K562 (cell line): Measurements from ENCODE around the gene TCF3. TPM values are rescaled to one million over a fixed set of nuclear protein-coding genes. Genes with fewer than 3 reads are reported as not detected.

ENCODE experiments used
- ATAC-seq: fragments of 200-7000 bp; cut with Tn5 transposase; 3 replicates; pipeline ENCODE4 v1.9.1; 2020; ENCODE audit warnings: moderate library complexity
- BruUV-seq: library from RNA; stranded (reverse); fragments of 400-500 nt; replicated peaks from 2 replicates; lab custom pipeline; 2021; lab: Mats Ljungman, UMichigan
- CTCF ChIA-PET: fragments of 300-600 bp; formaldehyde crosslinking; extraction: SDS; loops from one replicate; lab custom pipeline; 2021; ENCODE audit warnings: low intra/inter-chr PET ratio; lab: Yijun Ruan, JAX
- POLR2A ChIA-PET: fragments of 300-600, 350-650 bp; sonication (Branson Sonifier 250); formaldehyde crosslinking; extraction: SDS; loops from one replicate; lab custom pipeline; 2021; ENCODE audit warnings: antibody characterized with exemption, inconsistent platforms; lab: Yijun Ruan, JAX
- DNase-seq, 4 experiments: peaks; one replicate each; pipeline versions ENCODE4 v3.0.0 to v3.0.0-alpha.2; 2011 to 2018; ENCODE audit warnings: low spot score in 3 of 4, mixed read lengths in 3 of 4; ENCODE audit errors: extremely low read depth in 1 of 4
- FAIRE-seq: peaks from 2 replicates; lab custom pipeline; 2011; peaks lifted over from hg19 to GRCh38; lab: Jason Lieb, UNC
- H2AFZ ChIP-seq: 2 replicates; pipeline ENCODE4 v1.6.0; 2011; ENCODE audit warnings: low read depth, low read length, control low read depth, inconsistent platforms
- H3K27ac ChIP-seq: fragments of 200-600 bp; 3 replicates; pipeline ENCODE4 v1.8.0; 2011; ENCODE audit warnings: low read depth, mild to moderate bottlenecking, control low read depth, inconsistent platforms, low read length, moderate library complexity, mixed read lengths; ENCODE audit errors: extremely low read depth
- H3K27me3 ChIP-seq, 2 experiments: fragments of 300-600 bp in 1 of 2; 2 replicates in 1 of 2; 3 replicates in 1 of 2; pipeline versions ENCODE4 v1.6.0 to v1.8.0; 2011; ENCODE audit warnings: inconsistent platforms in 2 of 2, low read length in 2 of 2, mild to moderate bottlenecking in 1 of 2, mixed read lengths in 1 of 2, moderate library complexity in 1 of 2; ENCODE audit not compliant: control insufficient read depth in 2 of 2, insufficient read depth in 2 of 2
- H3K36me3 ChIP-seq: fragments of 300-600 bp; 3 replicates; pipeline ENCODE4 v1.8.0; 2011; ENCODE audit warnings: mild to moderate bottlenecking, low read length, inconsistent platforms; ENCODE audit not compliant: control insufficient read depth, insufficient read depth
- H3K4me1 ChIP-seq, 2 experiments: fragments of 200-600 bp in 1 of 2; replicated peaks in 1 of 2; 2 replicates in 1 of 2; 3 replicates in 1 of 2; pipeline versions ENCODE4 v1.5.1 to v1.8.0; 2011; ENCODE audit warnings: inconsistent platforms in 2 of 2, low read length in 2 of 2, mild to moderate bottlenecking in 1 of 2, mixed read lengths in 1 of 2, moderate library complexity in 1 of 2; ENCODE audit not compliant: control insufficient read depth in 2 of 2, insufficient read depth in 2 of 2
- H3K4me2 ChIP-seq: 2 replicates; pipeline ENCODE4 v1.6.1; 2011; ENCODE audit warnings: low read length, control low read depth, inconsistent platforms, mixed read lengths; ENCODE audit not compliant: insufficient read depth
- H3K4me3 ChIP-seq: fragments of 200-600 bp; sonication (generic), shearing (Covaris generic); 2 replicates; pipeline ENCODE4 v1.5.1; 2016; ENCODE audit warnings: control low read depth, inconsistent platforms
- H3K79me2 ChIP-seq: fragments of 200-600 bp; 3 replicates; pipeline ENCODE4 v1.8.0; 2011; ENCODE audit warnings: low read length, inconsistent platforms; ENCODE audit not compliant: control insufficient read depth, insufficient read depth
- H3K9ac ChIP-seq, 2 experiments: 2 replicates each; pipeline versions ENCODE4 v1.6.0 to v1.6.1; 2011; ENCODE audit warnings: low read depth in 2 of 2, low read length in 2 of 2, control low read depth in 1 of 2, inconsistent platforms in 1 of 2, mild to moderate bottlenecking in 1 of 2, mixed read lengths in 1 of 2; ENCODE audit not compliant: insufficient read depth in 1 of 2
- H3K9me1 ChIP-seq: one replicate; pipeline ENCODE4 v1.6.0; 2011; ENCODE audit warnings: inconsistent platforms, mild to moderate bottlenecking, low read length, moderate library complexity; ENCODE audit not compliant: control insufficient read depth, insufficient read depth
- H3K9me3 ChIP-seq: replicated peaks from 2 replicates; pipeline ENCODE4 v1.5.1; 2011; ENCODE audit warnings: low read depth, low read length, inconsistent platforms; ENCODE audit not compliant: control insufficient read depth, insufficient read depth
- H4K20me1 ChIP-seq: replicated peaks from 2 replicates; pipeline ENCODE4 v1.6.1; 2011; ENCODE audit warnings: low read length, inconsistent platforms, mixed read lengths; ENCODE audit not compliant: control insufficient read depth, insufficient read depth
- BRD4 ChIP-seq: fragments of 200-600 bp; sonication (generic); IDR thresholded peaks from 2 replicates; pipeline ENCODE4 v1.6.1; 2017; ENCODE audit warnings: inconsistent platforms
- C11orf30 ChIP-seq: fragments of 450-650 bp; IDR thresholded peaks from 2 replicates; pipeline ENCODE4 v1.6.1; 2016; ENCODE audit warnings: low read depth, mild to moderate bottlenecking
- GATAD2B ChIP-seq: fragments of 450-650 bp; IDR thresholded peaks from 2 replicates; pipeline ENCODE4 v1.6.1; 2017; ENCODE audit warnings: mild to moderate bottlenecking, borderline replicate concordance
- KDM1A ChIP-seq, 2 experiments: fragments of 450-650 bp; IDR thresholded peaks; 2 replicates each; pipeline ENCODE4 v1.6.1; 2016; ENCODE audit warnings: mild to moderate bottlenecking in 2 of 2
- NFIC ChIP-seq: fragments of 450-650 bp; IDR thresholded peaks from 2 replicates; pipeline ENCODE4 v1.6.1; 2017; ENCODE audit warnings: mild to moderate bottlenecking, inconsistent platforms
- POU5F1 ChIP-seq: fragments of 150-350 bp; IDR thresholded peaks from 2 replicates; pipeline ENCODE4 v1.6.1; 2014; ENCODE audit warnings: borderline replicate concordance, low read length, low read depth, mild to moderate bottlenecking; ENCODE audit not compliant: partially characterized antibody
- SMAD2 ChIP-seq: fragments of 150-350 bp; IDR thresholded peaks from 2 replicates; pipeline ENCODE4 v1.6.1; 2014; ENCODE audit warnings: low read depth, mild to moderate bottlenecking, low read length
- TGIF2 ChIP-seq: sonication (generic); formaldehyde crosslinking; IDR thresholded peaks from 2 replicates; pipeline ENCODE4 v1.8.1; 2022; ENCODE audit warnings: mild to moderate bottlenecking, missing genetic modification reagents, moderate library complexity
- ZFP36 ChIP-seq: fragments of 150-350 bp; IDR thresholded peaks from 2 replicates; pipeline ENCODE4 v1.6.1; 2018; ENCODE audit warnings: low read length, low read depth; ENCODE audit not compliant: partially characterized antibody
- ZKSCAN3 ChIP-seq: fragments of 250-450 bp; sonication (Bioruptor Pico); IDR thresholded peaks from 2 replicates; pipeline ENCODE4 v1.4.0; 2020
- ZNF512 ChIP-seq: IDR thresholded peaks from 2 replicates; pipeline ENCODE4 v1.6.1; 2016; ENCODE audit warnings: missing genetic modification characterization, missing compliant biosample characterization
- ZNF561 ChIP-seq: fragments of 450-650 bp; formaldehyde crosslinking; conservative IDR thresholded peaks from 2 replicates; pipeline ENCODE4 v1.4.0; 2020; ENCODE audit warnings: mild to moderate bottlenecking, moderate library complexity
- WGBS: fragments of 100-300 bp; shearing (Covaris generic); methylation state at CpG from one replicate; pipeline ENCODE4 v1.1.6; 2016; ENCODE audit warnings: low coverage, mixed read lengths; ENCODE audit not compliant: insufficient coverage; ENCODE audit errors: missing lambda C conversion rate; 5-methylcytosine and 5-hydroxymethylcytosine counted together
- in situ Hi-C: fragments of 300-500 bp; cut with MboI; formaldehyde crosslinking; loops from 4 replicates; pipeline ENCODE4 v1.15.0; 2018; ENCODE audit warnings: inconsistent platforms, mixed read lengths
- intact Hi-C: fragments of 100-400 bp; cut with micrococcal nuclease; formaldehyde crosslinking; loops from 2 replicates; pipeline ENCODE4 v1.14.2; 2022
- polyA plus RNA-seq, 8 experiments: library from polyadenylated mRNA; depleted of rRNA in 4 of 8; stranded (reverse) in 5 of 8; unstranded in 3 of 8; fragments of >200 nt; fragmentation: Nextera tagmentation in 2 of 8; fragmentation: Illumina TruSeq in 1 of 8; extraction: Ambion mirVana in 2 of 8; extraction: Trizol in 1 of 8; gene quantifications; 2 replicates each; pipeline versions ENCODE4 v1.2.1 to v1.2.3, GENCODE V29; 2011 to 2014; ENCODE audit warnings: inconsistent platforms in 1 of 8, missing spikeins in 1 of 8
- total RNA-seq, 7 experiments: library from RNA; depleted of rRNA in 6 of 7; stranded (reverse); fragments of >200 nt in 6 of 7; fragmentation: Illumina TruSeq in 2 of 7; extraction: Trizol in 2 of 7; gene quantifications; 2 replicates each; pipeline versions ENCODE4 v1.2.1 to v1.2.3, GENCODE V29; 2011 to 2021; ENCODE audit warnings: low replicate concordance in 1 of 7
- TF ChIP-seq, protein P1 (sequence below): fragments of 450-650 bp; IDR thresholded peaks from 2 replicates; pipeline ENCODE4 v1.6.1; 2016; ENCODE audit warnings: low read depth

The TCF3 gene
- total and polyA plus RNA-seq, 9 of the 15 experiments (the other 6 are each of a cell fraction or from before 2014, with no cell fraction given) = 5.6 to 259 (median 84.0) TPM

GRCh38 chr19:1671716-1672037 lies 19.3 kb upstream of the TCF3 start:
- 0% methylated on average over 5 of the region's 17 CpGs for WGBS
- H3K9me3 ChIP-seq = no peaks in the 10 kb centered on the region
- peaks cover 17 to 76% of the 10 kb centered on the region in 2 experiments for H3K4me1 ChIP-seq
- FAIRE-seq (peak; percentile 29), ATAC-seq (peak; percentile 66), DNase-seq (peak in 3 of 4 experiments; percentile 56 to 79 (median 75))
- in situ Hi-C loops = loop anchor here (5.0 kb wide), 1 partner anchor 96 kb away; no protein-coding TSS in a partner anchor
- peak overlapping the region; percentile 51 for H3K4me3 ChIP-seq
- no peak overlapping the region; the same call in 2 of the 3 replicates for H3K27ac ChIP-seq
- H3K79me2 ChIP-seq = no peaks in the 10 kb centered on the region
- H3K9ac ChIP-seq = peak overlapping the region; percentile 88 to 93; a peak in 3 of 4 replicates
- BruUV-seq = no TSS peak
- ChIA-PET CTCF (interaction anchor here (1.0 to 4.1 kb wide), 8 partner anchors 47 to 154 kb away, joined by 5 to 84 read pairs (median 18); partner anchors contain the start of gene UQCR11), POLR2A (interaction anchor here (1.2 kb wide), 1 partner anchor 125 kb away, joined by 4 read pairs; no protein-coding TSS in a partner anchor)
- H4K20me1 ChIP-seq = no peaks in the 10 kb centered on the region
- no peaks in the 10 kb centered on the region; the same call in 2 of the 3 replicates for H3K36me3 ChIP-seq
- intact Hi-C loops = loop anchor here (1.0 to 5.0 kb wide), 5 partner anchors 49 to 125 kb away; no protein-coding TSS in a partner anchor
- H3K4me2 ChIP-seq = peak overlapping the region; percentile 94
- no peaks in the 10 kb centered on the region for H3K27me3 ChIP-seq
- peak overlapping the region; percentile 100 for H2AFZ ChIP-seq
- peaks cover 4% of the 10 kb centered on the region for H3K9me1 ChIP-seq
- no peak for TF ChIP-seq GATAD2B
- TF ChIP-seq, protein P1, sequence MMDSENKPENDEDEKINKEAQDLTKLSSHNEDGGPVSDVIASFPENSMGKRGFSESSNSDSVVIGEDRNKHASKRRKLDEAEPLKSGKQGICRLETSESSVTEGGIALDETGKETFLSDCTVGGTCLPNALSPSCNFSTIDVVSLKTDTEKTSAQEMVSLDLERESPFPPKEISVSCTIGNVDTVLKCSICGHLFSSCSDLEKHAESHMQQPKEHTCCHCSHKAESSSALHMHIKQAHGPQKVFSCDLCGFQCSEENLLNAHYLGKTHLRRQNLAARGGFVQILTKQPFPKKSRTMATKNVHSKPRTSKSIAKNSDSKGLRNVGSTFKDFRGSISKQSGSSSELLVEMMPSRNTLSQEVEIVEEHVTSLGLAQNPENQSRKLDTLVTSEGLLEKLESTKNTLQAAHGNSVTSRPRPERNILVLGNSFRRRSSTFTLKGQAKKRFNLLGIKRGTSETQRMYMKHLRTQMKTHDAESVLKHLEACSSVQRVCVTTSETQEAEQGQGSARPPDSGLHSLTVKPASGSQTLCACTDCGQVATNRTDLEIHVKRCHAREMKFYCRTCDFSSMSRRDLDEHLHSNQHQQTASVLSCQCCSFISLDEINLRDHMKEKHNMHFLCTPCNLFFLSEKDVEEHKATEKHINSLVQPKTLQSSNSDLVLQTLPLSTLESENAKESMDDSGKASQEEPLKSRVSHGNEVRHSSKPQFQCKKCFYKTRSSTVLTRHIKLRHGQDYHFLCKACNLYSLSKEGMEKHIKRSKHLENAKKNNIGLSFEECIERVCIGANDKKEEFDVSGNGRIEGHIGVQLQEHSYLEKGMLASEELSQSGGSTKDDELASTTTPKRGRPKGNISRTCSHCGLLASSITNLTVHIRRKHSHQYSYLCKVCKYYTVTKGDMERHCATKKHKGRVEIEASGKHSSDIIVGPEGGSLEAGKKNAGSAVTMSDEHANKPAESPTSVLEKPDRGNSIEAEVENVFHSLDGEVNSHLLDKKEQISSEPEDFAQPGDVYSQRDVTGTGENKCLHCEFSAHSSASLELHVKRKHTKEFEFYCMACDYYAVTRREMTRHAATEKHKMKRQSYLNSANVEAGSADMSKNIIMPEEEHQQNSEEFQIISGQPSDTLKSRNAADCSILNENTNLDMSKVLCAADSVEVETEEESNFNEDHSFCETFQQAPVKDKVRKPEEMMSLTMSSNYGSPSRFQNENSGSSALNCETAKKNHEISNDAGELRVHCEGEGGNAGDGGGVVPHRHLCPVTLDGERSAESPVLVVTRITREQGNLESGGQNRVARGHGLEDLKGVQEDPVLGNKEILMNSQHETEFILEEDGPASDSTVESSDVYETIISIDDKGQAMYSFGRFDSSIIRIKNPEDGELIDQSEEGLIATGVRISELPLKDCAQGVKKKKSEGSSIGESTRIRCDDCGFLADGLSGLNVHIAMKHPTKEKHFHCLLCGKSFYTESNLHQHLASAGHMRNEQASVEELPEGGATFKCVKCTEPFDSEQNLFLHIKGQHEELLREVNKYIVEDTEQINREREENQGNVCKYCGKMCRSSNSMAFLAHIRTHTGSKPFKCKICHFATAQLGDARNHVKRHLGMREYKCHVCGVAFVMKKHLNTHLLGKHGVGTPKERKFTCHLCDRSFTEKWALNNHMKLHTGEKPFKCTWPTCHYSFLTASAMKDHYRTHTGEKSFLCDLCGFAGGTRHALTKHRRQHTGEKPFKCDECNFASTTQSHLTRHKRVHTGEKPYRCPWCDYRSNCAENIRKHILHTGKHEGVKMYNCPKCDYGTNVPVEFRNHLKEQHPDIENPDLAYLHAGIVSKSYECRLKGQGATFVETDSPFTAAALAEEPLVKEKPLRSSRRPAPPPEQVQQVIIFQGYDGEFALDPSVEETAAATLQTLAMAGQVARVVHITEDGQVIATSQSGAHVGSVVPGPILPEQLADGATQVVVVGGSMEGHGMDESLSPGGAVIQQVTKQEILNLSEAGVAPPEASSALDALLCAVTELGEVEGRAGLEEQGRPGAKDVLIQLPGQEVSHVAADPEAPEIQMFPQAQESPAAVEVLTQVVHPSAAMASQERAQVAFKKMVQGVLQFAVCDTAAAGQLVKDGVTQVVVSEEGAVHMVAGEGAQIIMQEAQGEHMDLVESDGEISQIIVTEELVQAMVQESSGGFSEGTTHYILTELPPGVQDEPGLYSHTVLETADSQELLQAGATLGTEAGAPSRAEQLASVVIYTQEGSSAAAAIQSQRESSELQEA = peak; percentile 40; the same call in 1 of the 2 replicates
- no peak for TF ChIP-seq C11orf30
- TF ChIP-seq ZNF512 = no peak
- no peak for TF ChIP-seq ZNF561 (CRISPR knock-in tag)
- TF ChIP-seq ZFP36 = peak; percentile 92
- TF ChIP-seq POU5F1 = no peak
- no peak for TF ChIP-seq SMAD2
- no peak for TF ChIP-seq NFIC
- no peak for TF ChIP-seq ZKSCAN3 (CRISPR knock-in tag)
- TF ChIP-seq BRD4 = no peak
- no peak for TF ChIP-seq TGIF2 (CRISPR knock-in tag)
- 0 out of 4 replicates have a peak, but pooled peaks of 1 of the 2 experiments have one; percentile 45 for TF ChIP-seq KDM1A (IDR thresholded peaks at IDR 0.05)
